ENCODE data around the gene OBSCN. TPM values are rescaled to one million over a fixed set of nuclear protein-coding genes. Genes with fewer than 3 reads are reported as not detected.

Gene OBSCN
- total RNA-seq, 2 experiments from 2014 or later: 12.3 to 14.4 TPM

Small RNAs within 50 kb of the gene (microRNA-seq; reads per million reads assigned to microRNA genes)
- not detected for gene MIR6742

Other genes starting within 250 kb of the OBSCN start
- not detected for gene WNT3A, start 201.0 kb upstream of the OBSCN start, total RNA-seq
- gene ARF1, start 125.3 kb upstream of the OBSCN start, total RNA-seq: 100 to 1,000 TPM; 313 to 322 TPM
- gene C1orf35, start 104.7 kb upstream of the OBSCN start, total RNA-seq: 10 to 100 TPM; 24.7 to 25.6 TPM
- 10 to 100 TPM; 51.1 to 60.7 TPM for gene MRPL55, start 98.7 kb upstream of the OBSCN start, total RNA-seq
- gene GUK1, start 67.8 kb upstream of the OBSCN start, total RNA-seq: 100 to 1,000 TPM; 339 to 344 TPM
- gene GJC2, start 58.1 kb upstream of the OBSCN start, total RNA-seq: 1 to 10 TPM; 4.1 to 4.4 TPM
- 1 to 10 TPM; 7.5 to 8.9 TPM for gene IBA57, start 42.2 kb upstream of the OBSCN start, total RNA-seq
- gene TRIM11, start 198.8 kb downstream of the OBSCN start, total RNA-seq: 10 to 100 TPM; 66.5 to 71.9 TPM
- gene TRIM17, start 208.8 kb downstream of the OBSCN start, total RNA-seq: 1 to 10 TPM; 2.8 to 4.0 TPM